CD8-positive, alpha-beta memory T cell (primary cell): ENCODE measurements around the gene TNIK. TPM values are rescaled to one million over a fixed set of nuclear protein-coding genes. Genes with fewer than 3 reads are reported as not detected.
A peak's percentile ranks its signal among the peaks of the same experiment; 100 is the strongest.

Experiments used
- CTCF ChIA-PET: fragments of 350-600 bp; sonication (Branson Sonifier 250); formaldehyde crosslinking; loops from one replicate; lab custom pipeline; 2021; ENCODE audit warnings: antibody characterized with exemption; lab: Charles Lee
- POLR2A ChIA-PET: fragments of 350-600 bp; sonication (Branson Sonifier 250); formaldehyde crosslinking; loops from one replicate; lab custom pipeline; 2021; ENCODE audit warnings: antibody characterized with exemption; lab: Charles Lee
- DNase-seq, 5 donors: peaks; one replicate each; pipeline versions ENCODE4 v3.0.0 to v3.0.0-alpha.2; 2020 to 2022; ENCODE audit warnings: mixed read lengths in 1 of 5
- H3K27ac ChIP-seq: one replicate; pipeline ENCODE4 v1.7.0; 2013; ENCODE audit warnings: low read depth, mild to moderate bottlenecking, low read length, moderate library complexity
- H3K27me3 ChIP-seq: 2 replicates; pipeline ENCODE4 v1.7.0; 2013; ENCODE audit warnings: low read length, mild to moderate bottlenecking; ENCODE audit not compliant: insufficient read depth, poor library complexity, severe bottlenecking
- H3K36me3 ChIP-seq: 2 replicates; pipeline ENCODE4 v1.7.0; 2013; ENCODE audit warnings: mild to moderate bottlenecking, low read length, moderate library complexity; ENCODE audit not compliant: insufficient read depth
- H3K4me1 ChIP-seq: 2 replicates; pipeline ENCODE4 v1.7.0; 2013; ENCODE audit warnings: mild to moderate bottlenecking, low read length, moderate library complexity; ENCODE audit not compliant: insufficient read depth
- H3K4me3 ChIP-seq: 2 replicates; pipeline ENCODE4 v1.7.0; 2013; ENCODE audit warnings: mild to moderate bottlenecking, low read length
- H3K9me3 ChIP-seq: 2 replicates; pipeline ENCODE4 v1.7.0; 2013; ENCODE audit warnings: mild to moderate bottlenecking, low read length
- H3K27ac Mint-ChIP-seq, 8 donors: one replicate each; pipeline ENCODE4 v1.8.0; 2020 to 2021; ENCODE audit warnings: mixed read lengths in 8 of 8, mild to moderate bottlenecking in 6 of 8, inconsistent platforms in 3 of 8, moderate library complexity in 3 of 8
- H3K27me3 Mint-ChIP-seq, 2 donors: one replicate each; pipeline ENCODE4 v1.8.0; 2020 to 2021; ENCODE audit warnings: mixed read lengths in 2 of 2, mild to moderate bottlenecking in 1 of 2, moderate library complexity in 1 of 2
- H3K36me3 Mint-ChIP-seq, 3 donors: one replicate each; pipeline ENCODE4 v1.8.0; 2020 to 2021; ENCODE audit warnings: mixed read lengths in 3 of 3, inconsistent platforms in 1 of 3, mild to moderate bottlenecking in 1 of 3
- H3K4me1 Mint-ChIP-seq, 3 donors: one replicate each; pipeline ENCODE4 v1.8.0; 2020 to 2021; ENCODE audit warnings: mixed read lengths in 3 of 3, inconsistent platforms in 1 of 3, mild to moderate bottlenecking in 1 of 3
- H3K4me3 Mint-ChIP-seq, 7 donors: one replicate each; pipeline ENCODE4 v1.8.0; 2020 to 2021; ENCODE audit warnings: mixed read lengths in 7 of 7, mild to moderate bottlenecking in 6 of 7, moderate library complexity in 4 of 7, inconsistent platforms in 2 of 7
- H3K9me3 Mint-ChIP-seq, 5 donors: one replicate each; pipeline ENCODE4 v1.8.0; 2020 to 2022; ENCODE audit warnings: mixed read lengths in 5 of 5, mild to moderate bottlenecking in 3 of 5, moderate library complexity in 2 of 5, inconsistent platforms in 1 of 5
- polyA plus RNA-seq: library from polyadenylated mRNA; unstranded; fragments of 300-500 nt; fragmentation: Illumina TruSeq; gene quantifications from one replicate; pipeline ENCODE4 v1.2.3, GENCODE V29; 2021
- total RNA-seq, 2 experiments: library from RNA; stranded (reverse); gene quantifications; one replicate each; pipeline ENCODE4 v1.2.3, GENCODE V29; 2021

Gene TNIK
- total and polyA plus RNA-seq, 3 experiments from 2014 or later, result 15.9 to 19.2 (median 17.7) TPM

- Histone ChIP-seq H3K9me3 (no peaks in the 10 kb centered on the region), H3K36me3 (no peaks in the 10 kb centered on the region), H3K27me3 (no peaks in the 10 kb centered on the region), H3K27ac (peak overlapping the region; percentile 74), H3K4me1 (peaks cover 48% of the 10 kb centered on the region), H3K4me3 (peak overlapping the region; percentile 75)
- DNase-seq, result peak in 1 of 5 donors; percentile 1
- Mint-ChIP-seq H3K27ac (peak overlapping the region; percentile 92 to 97 (median 96)), H3K27me3 (peaks cover 0 to 2% of the 10 kb centered on the region in 2 donors), H3K4me1 (peaks cover 24 to 57% (median 51%) of the 10 kb centered on the region in 3 donors), H3K36me3 (peaks cover 0 to 30% (median 0%) of the 10 kb centered on the region in 3 donors), H3K9me3 (no peaks in the 10 kb centered on the region), H3K4me3 (peak overlapping the region; percentile 92 to 99 (median 94))
- ChIA-PET CTCF (interaction anchor here (1.0 to 1.5 kb wide), 2 partner anchors 12 to 107 kb away, joined by 3 read pairs; no protein-coding TSS in a partner anchor), POLR2A (interaction anchor here (0.5 to 4.7 kb wide), 4 partner anchors 21 to 325 kb away, joined by 4 to 38 read pairs (median 6); no protein-coding TSS in a partner anchor)
Measured at GRCh38 chr3:171458864-171459136, 1.4 kb downstream of the TNIK start.

- peak overlapping the region; percentile 92 to 97 (median 96) for H3K27ac Mint-ChIP-seq
- DNase-seq, result peak; percentile 50 to 76 (median 65)
- peaks cover 0 to 30% (median 0%) of the 10 kb centered on the region in 3 donors for H3K36me3 Mint-ChIP-seq
- Histone ChIP-seq H3K4me1 (peaks cover 52% of the 10 kb centered on the region), H3K9me3 (no peaks in the 10 kb centered on the region), H3K27me3 (no peaks in the 10 kb centered on the region), H3K4me3 (peak overlapping the region; percentile 75), H3K27ac (peak overlapping the region; percentile 74), H3K36me3 (no peaks in the 10 kb centered on the region)
- ChIA-PET POLR2A (interaction anchor here (0.7 to 4.7 kb wide), 2 partner anchors 35 to 325 kb away, joined by 5 to 38 read pairs; no protein-coding TSS in a partner anchor), CTCF (interaction anchor here (1.5 kb wide), 1 partner anchor 12 kb away, joined by 3 read pairs; no protein-coding TSS in a partner anchor)
- H3K4me1 Mint-ChIP-seq, result peaks cover 24 to 57% (median 51%) of the 10 kb centered on the region in 3 donors
- H3K9me3 Mint-ChIP-seq, result no peaks in the 10 kb centered on the region
- peak overlapping the region; percentile 92 to 99 (median 94) for H3K4me3 Mint-ChIP-seq
- peaks cover 0 to 2% of the 10 kb centered on the region in 2 donors for H3K27me3 Mint-ChIP-seq
Measured at GRCh38 chr3:171458071-171458863, 1.9 kb downstream of the TNIK start.

GRCh38 chr3:171457607-171458061, 2.6 kb downstream of the TNIK start:
- Histone ChIP-seq H3K27ac (peak overlapping the region; percentile 74), H3K36me3 (no peaks in the 10 kb centered on the region), H3K27me3 (no peaks in the 10 kb centered on the region), H3K9me3 (no peaks in the 10 kb centered on the region), H3K4me1 (peaks cover 49% of the 10 kb centered on the region), H3K4me3 (peak overlapping the region; percentile 75)
- Mint-ChIP-seq H3K4me3 (peak overlapping the region; percentile 92 to 99 (median 94)), H3K27ac (peak overlapping the region; percentile 92 to 97 (median 96)), H3K27me3 (peaks cover 0 to 2% of the 10 kb centered on the region in 2 donors), H3K9me3 (no peaks in the 10 kb centered on the region), H3K36me3 (peaks cover 0 to 30% (median 0%) of the 10 kb centered on the region in 3 donors), H3K4me1 (peaks cover 21 to 57% (median 51%) of the 10 kb centered on the region in 3 donors)
- POLR2A ChIA-PET, result interaction anchor here (1.3 to 4.7 kb wide), 2 partner anchors 35 to 129 kb away, joined by 3 to 38 read pairs; no protein-coding TSS in a partner anchor
- DNase-seq, result peak in 3 of 5 donors; percentile 2 to 28 (median 10)
- CTCF ChIA-PET, result interaction anchor here (1.5 kb wide), 1 partner anchor 13 kb away, joined by 3 read pairs; no protein-coding TSS in a partner anchor

GRCh38 chr3:171456765-171457606, 3.2 kb downstream of the TNIK start:
- Histone ChIP-seq H3K27ac (peak overlapping the region; percentile 74), H3K36me3 (no peaks in the 10 kb centered on the region), H3K9me3 (no peaks in the 10 kb centered on the region), H3K4me3 (peak overlapping the region; percentile 75), H3K27me3 (no peaks in the 10 kb centered on the region), H3K4me1 (peaks cover 44% of the 10 kb centered on the region)
- Mint-ChIP-seq H3K4me3 (peak overlapping the region; percentile 92 to 99 (median 94)), H3K4me1 (peaks cover 15 to 51% (median 46%) of the 10 kb centered on the region in 3 donors), H3K9me3 (no peaks in the 10 kb centered on the region), H3K27me3 (peaks cover 0 to 2% of the 10 kb centered on the region in 2 donors), H3K36me3 (peaks cover 0 to 30% (median 0%) of the 10 kb centered on the region in 3 donors), H3K27ac (peak overlapping the region; percentile 92 to 97 (median 96))
- POLR2A ChIA-PET, result interaction anchor here (1.3 kb wide), 1 partner anchor 128 kb away, joined by 3 read pairs; no protein-coding TSS in a partner anchor
- DNase-seq, result no peak
- CTCF ChIA-PET, result interaction anchor here (1.5 kb wide), 1 partner anchor 14 kb away, joined by 3 read pairs; no protein-coding TSS in a partner anchor

- peaks cover 0 to 28% (median 0%) of the 10 kb centered on the region in 3 donors for H3K36me3 Mint-ChIP-seq
- no peak overlapping the region for H3K4me3 ChIP-seq
- peaks cover 0 to 2% of the 10 kb centered on the region in 2 donors for H3K27me3 Mint-ChIP-seq
- no peaks in the 10 kb centered on the region for H3K36me3 ChIP-seq
- H3K9me3 Mint-ChIP-seq, result no peaks in the 10 kb centered on the region
- CTCF ChIA-PET, result no interaction called here
- DNase-seq, result no peak
- H3K9me3 ChIP-seq, result no peaks in the 10 kb centered on the region
- H3K27me3 ChIP-seq, result no peaks in the 10 kb centered on the region
- H3K4me3 Mint-ChIP-seq, result peak overlapping the region; percentile 27 to 99 (median 94)
- no peak overlapping the region for H3K27ac ChIP-seq
- peaks cover 37% of the 10 kb centered on the region for H3K4me1 ChIP-seq
- H3K27ac Mint-ChIP-seq, result peak overlapping the region; percentile 35 to 97 (median 94)
- peaks cover 6 to 42% (median 42%) of the 10 kb centered on the region in 3 donors for H3K4me1 Mint-ChIP-seq
- POLR2A ChIA-PET, result no interaction called here
Measured at GRCh38 chr3:171455603-171456550, 4.3 kb downstream of the TNIK start.

- Histone ChIP-seq H3K4me3 (no peak overlapping the region), H3K9me3 (no peaks in the 10 kb centered on the region), H3K27ac (no peak overlapping the region), H3K4me1 (peaks cover 37% of the 10 kb centered on the region), H3K36me3 (no peaks in the 10 kb centered on the region), H3K27me3 (no peaks in the 10 kb centered on the region)
- no peak for DNase-seq
- ChIA-PET POLR2A (no interaction called here), CTCF (no interaction called here)
- no peaks in the 10 kb centered on the region for H3K9me3 Mint-ChIP-seq
- no peak overlapping the region for H3K27ac Mint-ChIP-seq
- H3K4me1 Mint-ChIP-seq, result peaks cover 6 to 46% (median 42%) of the 10 kb centered on the region in 3 donors
- H3K4me3 Mint-ChIP-seq, result no peak overlapping the region
- H3K36me3 Mint-ChIP-seq, result peaks cover 0 to 17% (median 0%) of the 10 kb centered on the region in 3 donors
- H3K27me3 Mint-ChIP-seq, result no peaks in the 10 kb centered on the region
Measured at GRCh38 chr3:171454041-171454440, 6.2 kb downstream of the TNIK start.
